ENCODE results near the gene RABEP2. TPM values are rescaled to one million over a fixed set of nuclear protein-coding genes. Genes with fewer than 3 reads are reported as not detected.

RABEP2 gene
- total and polyA plus RNA-seq, 2 donors: 17.0 to 23.4 TPM

DNA sequence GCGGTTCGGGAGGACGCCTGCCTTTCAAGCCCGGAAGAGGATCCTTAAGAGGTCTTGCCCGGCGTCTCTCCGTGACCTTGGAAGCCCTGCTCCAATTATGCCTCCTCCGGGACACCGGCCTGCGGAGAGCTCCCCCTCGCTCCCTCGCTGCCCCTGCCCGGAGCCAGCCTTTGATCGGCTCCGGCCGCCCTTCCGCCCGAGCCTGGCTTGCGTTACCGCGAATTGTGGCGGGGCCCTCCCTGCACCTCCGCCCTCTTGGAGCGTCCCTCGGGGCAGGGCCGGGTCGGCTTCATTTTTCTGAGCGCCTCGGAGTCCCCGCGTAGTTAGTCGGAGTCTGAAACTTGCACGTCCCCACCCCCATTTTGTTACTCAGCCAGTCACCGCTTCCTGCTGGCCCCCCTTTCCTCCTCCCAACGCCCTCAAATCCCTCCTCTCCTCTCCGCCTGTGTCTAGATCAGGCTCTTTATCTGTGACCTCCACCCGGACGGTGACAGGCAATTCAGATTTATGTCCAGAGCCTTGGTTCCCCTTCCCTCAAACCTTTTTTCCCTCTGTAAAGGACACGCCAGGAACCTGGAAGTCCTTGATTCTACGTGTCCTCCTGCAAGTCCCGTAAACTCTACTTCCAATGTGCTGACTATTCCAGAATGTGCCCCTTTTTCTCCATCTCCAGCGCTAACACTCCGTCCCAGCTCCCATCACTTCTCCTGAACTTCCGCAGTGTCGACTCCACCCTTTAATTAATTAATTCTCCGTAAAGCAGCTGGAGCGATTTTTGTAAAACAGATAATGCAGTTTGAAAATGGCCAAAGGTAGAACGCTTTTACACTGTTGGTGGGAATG lies 569 bp upstream of the RABEP2 start:
- Histone ChIP-seq H3K4me3 (ENCODE audit: low read depth, low read length) (peak overlapping the region; percentile 66), H3K4me1 (ENCODE audit: insufficient read depth) (peaks cover 1% of the 10 kb centered on the region), H3K36me3 (ENCODE audit: insufficient read depth) (no peaks in the 10 kb centered on the region), H3K27ac (ENCODE audit: low read depth) (peak overlapping the region; percentile 95)
- DNase-seq (ENCODE audit: extremely low spot score): peak; percentile 74
- under 1% methylated on average over 48 of the region's 48 CpGs for WGBS

DNA sequence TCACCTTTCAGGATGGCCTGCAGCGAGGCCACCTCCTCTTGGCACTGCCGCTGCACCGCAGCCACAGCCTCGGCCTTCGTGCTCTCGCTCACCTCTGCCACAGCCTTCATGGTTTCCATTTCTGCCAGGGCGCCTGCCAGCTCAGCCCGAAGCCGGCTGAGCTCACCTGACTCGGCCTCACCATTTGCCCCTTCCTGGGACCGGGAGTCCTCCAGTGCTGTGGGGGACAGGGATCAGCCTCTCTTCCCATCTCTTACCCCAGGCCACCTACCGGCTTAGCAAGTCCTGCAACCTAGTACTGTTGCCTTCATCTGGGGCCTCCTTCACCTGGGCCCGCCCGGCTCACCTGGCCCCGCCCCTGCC lies 658 bp downstream of the RABEP2 start:
- no peaks in the 10 kb centered on the region for H3K36me3 ChIP-seq (ENCODE audit: insufficient read depth)
- H3K4me1 ChIP-seq (ENCODE audit: insufficient read depth): peaks cover 1% of the 10 kb centered on the region
- DNase-seq (ENCODE audit: extremely low spot score): no peak
- 28% methylated on average over 15 of the region's 15 CpGs for WGBS
- H3K4me3 ChIP-seq (ENCODE audit: low read depth, low read length): peak overlapping the region; percentile 66
- H3K27ac ChIP-seq (ENCODE audit: low read depth): no peak overlapping the region

DNA sequence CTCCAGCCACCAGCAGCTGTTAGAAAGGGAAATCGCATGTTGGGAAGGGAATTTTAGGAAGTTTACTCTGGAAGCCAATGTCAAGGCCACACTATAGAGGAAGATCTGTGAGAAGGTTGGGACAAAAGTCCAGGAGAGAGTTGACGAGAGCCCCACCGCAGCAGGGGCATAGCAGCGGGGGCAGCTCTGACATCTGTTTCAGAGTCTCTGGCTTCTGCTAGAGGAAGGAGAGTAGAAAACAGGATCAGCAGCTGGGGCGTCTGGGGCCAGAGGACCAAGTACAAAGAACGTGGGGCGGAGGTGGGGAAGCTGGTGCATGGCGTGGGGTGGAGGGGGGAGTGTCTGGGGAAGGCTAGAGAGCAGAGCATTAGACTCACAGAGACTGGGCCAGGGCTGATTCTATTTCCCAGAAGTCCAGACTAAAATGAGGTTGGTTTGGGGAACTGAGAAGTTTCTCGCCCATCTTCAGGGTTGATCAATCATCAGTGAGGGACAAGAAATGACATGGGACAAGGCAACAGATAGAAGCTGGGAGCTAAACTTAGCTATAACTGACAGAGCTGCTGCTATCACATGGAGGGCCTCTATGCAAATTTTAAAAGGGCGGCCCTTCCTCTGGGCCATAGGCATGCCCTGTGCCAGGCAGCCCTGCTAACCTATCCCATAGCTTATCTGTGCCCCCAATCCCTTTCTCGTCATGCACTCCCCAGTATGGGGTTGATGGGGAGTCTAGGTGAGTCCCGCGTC lies 1.2 kb downstream of the RABEP2 start:
- H3K4me3 ChIP-seq (ENCODE audit: low read depth, low read length): peak overlapping the region; percentile 66
- H3K36me3 ChIP-seq (ENCODE audit: insufficient read depth): no peaks in the 10 kb centered on the region
- peaks cover 1% of the 10 kb centered on the region for H3K4me1 ChIP-seq (ENCODE audit: insufficient read depth)
- DNase-seq (ENCODE audit: extremely low spot score): no peak
- WGBS: 68% methylated on average over 13 of the region's 13 CpGs
- H3K27ac ChIP-seq (ENCODE audit: low read depth): no peak overlapping the region

DNA sequence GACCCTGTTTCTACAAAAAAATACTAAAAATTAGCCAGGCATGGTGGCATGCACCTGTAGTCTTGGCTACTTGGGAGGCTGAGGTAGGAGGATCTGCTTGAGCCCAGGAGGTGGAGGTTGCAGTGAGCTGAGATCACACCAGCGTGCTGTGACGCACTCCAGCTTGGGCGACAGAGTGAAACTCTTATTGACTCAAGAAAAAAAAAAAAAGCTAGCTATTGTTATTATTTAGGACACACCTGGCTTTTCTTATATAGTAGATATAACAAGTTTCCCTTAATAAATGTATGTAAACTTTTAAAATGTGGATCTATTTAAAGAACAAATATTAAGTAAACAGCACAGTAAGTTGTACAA lies 1.8 kb downstream of the RABEP2 start:
- Histone ChIP-seq H3K27ac (ENCODE audit: low read depth) (no peak overlapping the region), H3K4me1 (ENCODE audit: insufficient read depth) (peaks cover 1% of the 10 kb centered on the region), H3K36me3 (ENCODE audit: insufficient read depth) (no peaks in the 10 kb centered on the region), H3K4me3 (ENCODE audit: low read depth, low read length) (no peak overlapping the region)
- 98% methylated on average over 3 of the region's 3 CpGs for WGBS
- DNase-seq (ENCODE audit: extremely low spot score): no peak

DNA sequence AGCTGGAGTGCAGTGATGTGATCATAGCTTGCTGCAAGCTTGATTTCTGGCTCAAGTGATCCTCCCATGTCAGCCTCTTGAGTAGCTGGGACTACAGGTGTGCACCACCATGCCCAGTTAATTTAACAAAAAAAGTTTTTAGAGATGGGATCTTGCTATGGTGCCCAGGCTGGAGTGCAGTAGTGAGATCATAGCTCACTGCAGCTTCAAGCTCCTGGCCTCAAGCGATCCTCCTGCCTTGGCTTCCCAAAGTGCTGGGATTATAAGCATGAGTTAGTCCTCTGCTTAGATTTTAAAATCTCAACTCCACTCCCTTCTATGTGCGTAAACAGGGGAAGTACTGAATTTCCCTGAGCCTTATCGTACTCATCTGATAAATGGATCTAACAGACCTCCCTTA lies 6.3 kb downstream of the RABEP2 start:
- H3K27ac ChIP-seq (ENCODE audit: low read depth): no peak overlapping the region
- WGBS: over 99% methylated on average over 3 of the region's 3 CpGs
- no peaks in the 10 kb centered on the region for H3K4me1 ChIP-seq (ENCODE audit: insufficient read depth)
- no peak overlapping the region for H3K4me3 ChIP-seq (ENCODE audit: low read depth, low read length)
- H3K36me3 ChIP-seq (ENCODE audit: insufficient read depth): no peaks in the 10 kb centered on the region
- DNase-seq (ENCODE audit: extremely low spot score): no peak

DNA sequence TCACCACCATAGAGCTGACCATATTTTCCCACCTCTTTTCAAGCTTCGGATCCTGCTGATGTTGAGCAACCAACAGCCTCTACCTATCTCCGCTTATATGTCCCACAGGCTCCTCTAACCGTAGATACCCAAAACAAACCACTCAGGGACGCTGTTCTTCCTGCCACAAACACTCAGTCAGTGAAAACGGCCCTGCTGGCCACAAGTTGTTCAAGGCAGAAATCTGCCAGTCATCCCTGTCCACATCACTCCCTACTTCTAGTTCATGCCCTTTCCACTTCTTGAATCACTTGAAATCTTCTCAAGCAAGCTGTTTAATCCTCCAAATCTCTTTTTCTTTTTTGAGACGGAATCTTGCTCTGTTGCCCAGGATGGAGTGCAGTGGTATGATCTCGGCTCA lies 7.9 kb downstream of the RABEP2 start:
- Histone ChIP-seq H3K4me1 (ENCODE audit: insufficient read depth) (no peaks in the 10 kb centered on the region), H3K4me3 (ENCODE audit: low read depth, low read length) (no peak overlapping the region), H3K36me3 (ENCODE audit: insufficient read depth) (no peaks in the 10 kb centered on the region), H3K27ac (ENCODE audit: low read depth) (no peak overlapping the region)
- no peak for DNase-seq (ENCODE audit: extremely low spot score)
- 91% methylated on average over 7 of the region's 7 CpGs for WGBS

DNA sequence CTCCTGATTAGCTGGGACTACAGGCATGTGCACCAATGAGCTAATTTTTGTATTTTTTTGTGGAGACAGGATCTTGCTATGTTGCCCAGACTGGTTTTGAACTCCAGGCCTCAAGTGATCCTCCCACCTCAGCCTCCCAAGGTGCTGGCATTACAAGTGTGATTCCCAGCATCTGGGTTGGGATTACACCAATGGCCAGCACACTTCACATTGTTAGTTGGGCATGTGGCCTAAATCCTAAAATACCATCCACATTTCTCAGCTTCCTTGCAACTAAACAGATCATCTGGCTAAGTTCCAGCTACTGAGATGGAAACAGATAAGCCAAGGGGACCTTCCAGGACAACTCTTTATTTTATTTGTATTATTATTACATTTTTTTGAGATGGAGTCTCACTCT lies 9.9 kb downstream of the RABEP2 start:
- DNase-seq (ENCODE audit: extremely low spot score): no peak
- Histone ChIP-seq H3K36me3 (ENCODE audit: insufficient read depth) (no peaks in the 10 kb centered on the region), H3K4me1 (ENCODE audit: insufficient read depth) (no peaks in the 10 kb centered on the region), H3K27ac (ENCODE audit: low read depth) (no peak overlapping the region), H3K4me3 (ENCODE audit: low read depth, low read length) (no peak overlapping the region)

DNA sequence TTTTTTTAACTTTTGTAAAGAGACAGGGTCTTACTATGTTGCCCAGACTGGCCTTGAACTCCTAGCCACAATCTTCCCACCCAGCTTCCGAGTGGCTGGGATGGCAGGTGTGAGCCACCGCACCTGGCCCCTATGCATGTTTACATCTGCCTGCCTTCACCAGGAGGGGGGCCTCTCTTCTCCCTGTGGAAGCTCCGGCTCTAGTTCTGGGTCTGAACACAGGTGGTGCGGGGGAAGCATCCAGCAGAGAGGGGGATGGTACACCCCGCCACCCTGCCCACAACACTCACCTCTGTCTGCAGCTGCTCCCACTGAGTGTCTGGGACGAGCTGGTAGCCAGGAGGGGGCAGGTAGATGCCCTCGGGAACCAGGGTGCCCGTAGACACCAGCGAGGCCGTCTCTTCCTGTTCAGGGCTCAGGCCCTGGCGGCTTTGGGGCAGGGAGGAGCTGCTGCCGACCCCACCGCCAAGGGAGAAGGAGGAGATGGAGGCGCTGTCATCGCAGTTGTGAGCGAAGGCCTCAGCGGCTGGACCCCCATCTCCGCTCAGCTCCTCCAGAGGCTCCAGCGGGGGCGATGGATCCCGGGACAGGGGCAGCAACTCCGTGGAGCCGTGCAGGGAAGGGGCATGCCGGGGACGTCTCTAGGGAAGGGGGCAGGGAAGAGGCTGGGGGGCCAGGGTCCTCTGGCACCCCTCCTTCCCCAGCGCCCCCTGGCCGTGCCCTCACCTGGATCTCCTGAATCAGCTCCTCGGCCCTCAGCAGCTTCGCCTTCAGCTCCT lies 10.9 kb downstream of the RABEP2 start:
- H3K4me1 ChIP-seq (ENCODE audit: insufficient read depth): no peaks in the 10 kb centered on the region
- H3K36me3 ChIP-seq (ENCODE audit: insufficient read depth): no peaks in the 10 kb centered on the region
- DNase-seq (ENCODE audit: extremely low spot score): no peak
- H3K27ac ChIP-seq (ENCODE audit: low read depth): no peak overlapping the region
- WGBS: 95% methylated on average over 29 of the region's 29 CpGs
- H3K4me3 ChIP-seq (ENCODE audit: low read depth, low read length): no peak overlapping the region

DNA sequence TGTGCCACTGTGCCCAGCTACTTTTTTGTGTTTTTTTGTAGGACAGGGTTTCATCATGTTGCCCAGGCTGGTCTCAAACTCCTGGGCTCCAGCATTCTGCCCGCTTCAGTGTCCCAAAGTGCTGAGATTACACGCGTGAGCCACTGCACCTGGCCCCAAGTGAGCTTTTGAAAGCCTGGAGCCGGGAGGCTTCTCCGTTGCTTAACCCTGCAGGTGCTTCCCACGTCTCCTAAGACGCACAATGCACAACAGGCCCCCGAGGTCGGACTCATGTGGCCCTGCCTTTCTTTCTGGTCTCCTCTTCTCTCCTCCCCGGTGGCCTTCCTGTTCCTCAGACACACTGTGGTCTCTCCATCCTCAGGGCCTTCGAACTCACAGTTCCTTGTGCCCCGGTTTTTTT lies 12.5 kb downstream of the RABEP2 start:
- Histone ChIP-seq H3K4me3 (ENCODE audit: low read depth, low read length) (no peak overlapping the region), H3K27ac (ENCODE audit: low read depth) (no peak overlapping the region), H3K4me1 (ENCODE audit: insufficient read depth) (no peaks in the 10 kb centered on the region), H3K36me3 (ENCODE audit: insufficient read depth) (no peaks in the 10 kb centered on the region)
- 91% methylated on average over 12 of the region's 12 CpGs for WGBS
- DNase-seq (ENCODE audit: extremely low spot score): no peak

DNA sequence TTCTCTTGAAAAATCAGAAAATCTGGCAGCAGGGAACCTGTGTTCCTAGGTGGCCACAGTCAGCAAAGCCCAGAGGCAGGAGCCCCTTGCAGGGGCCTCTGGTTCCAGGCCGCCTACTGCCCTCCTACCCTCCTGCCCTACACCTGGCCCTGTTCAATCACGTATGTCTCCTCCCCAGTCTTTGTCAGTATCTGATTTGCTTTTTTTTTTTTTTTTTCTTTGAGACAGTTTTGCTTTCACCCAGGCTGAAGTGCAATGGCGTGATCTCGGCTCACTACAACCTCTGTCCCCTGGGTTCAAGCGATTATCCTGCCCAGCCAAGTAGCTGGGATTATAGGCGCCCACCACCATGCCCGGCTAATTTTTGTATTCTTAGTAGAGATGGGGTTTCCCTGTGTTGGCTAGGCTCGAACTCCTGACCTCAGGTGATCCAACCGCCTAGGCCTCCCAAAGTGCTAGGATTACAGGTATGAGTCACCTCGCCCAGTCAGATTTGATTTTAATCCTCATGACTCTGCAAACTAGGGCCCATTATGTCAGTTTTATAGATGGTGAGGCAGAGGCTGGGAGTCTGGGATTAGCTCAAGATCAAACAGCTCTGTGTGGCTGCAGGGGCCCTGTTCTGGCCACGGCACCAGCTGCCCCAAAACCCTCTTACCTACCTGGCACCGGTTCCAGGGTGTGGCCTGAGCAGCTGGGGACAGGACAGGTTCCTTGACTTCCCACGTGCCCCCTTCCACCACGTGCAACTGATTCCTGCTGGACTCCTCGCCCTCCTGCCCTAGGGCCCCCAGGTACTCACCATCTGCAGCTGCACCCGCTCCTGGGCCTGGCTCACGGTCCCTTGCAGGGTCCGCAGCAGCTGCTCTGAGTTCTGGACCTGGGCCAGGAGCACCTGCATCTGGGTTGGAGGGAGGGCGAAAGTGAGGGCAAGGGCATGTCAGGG lies 14.7 kb downstream of the RABEP2 start:
- DNase-seq (ENCODE audit: extremely low spot score): no peak
- 84% methylated on average over 19 of the region's 19 CpGs for WGBS
- no peak overlapping the region for H3K27ac ChIP-seq (ENCODE audit: low read depth)
- no peaks in the 10 kb centered on the region for H3K36me3 ChIP-seq (ENCODE audit: insufficient read depth)
- no peak overlapping the region for H3K4me3 ChIP-seq (ENCODE audit: low read depth, low read length)
- no peaks in the 10 kb centered on the region for H3K4me1 ChIP-seq (ENCODE audit: insufficient read depth)

DNA sequence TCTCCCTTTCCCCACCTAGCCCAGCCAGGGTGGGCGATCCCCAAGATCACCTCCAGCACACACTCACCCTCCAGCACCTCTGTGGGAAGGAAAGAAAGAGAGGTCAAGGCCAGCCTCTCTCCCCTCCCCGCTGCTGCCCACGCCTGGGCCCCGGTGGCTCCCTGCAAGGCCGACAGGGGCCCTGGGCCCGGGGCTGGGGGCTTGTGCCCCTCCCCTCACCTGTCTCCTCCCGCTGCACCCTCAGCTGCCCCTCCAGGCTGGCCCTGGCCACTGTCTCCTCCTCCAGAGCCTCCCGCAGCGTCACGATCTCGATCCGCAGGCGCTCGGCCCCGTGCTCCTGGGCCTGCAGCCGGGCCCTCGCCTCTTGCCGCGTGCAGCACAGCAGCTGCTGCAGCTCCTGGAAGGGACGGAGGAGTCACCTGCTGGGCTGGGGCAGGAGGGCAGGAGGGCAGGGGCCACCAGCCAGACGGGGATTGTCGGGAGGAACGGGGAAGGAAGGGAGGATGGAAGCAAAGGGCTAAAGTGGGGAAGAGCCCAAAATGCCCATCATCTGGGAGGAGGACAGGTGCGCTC lies 19.2 kb downstream of the RABEP2 start:
- Histone ChIP-seq H3K4me1 (ENCODE audit: insufficient read depth) (no peaks in the 10 kb centered on the region), H3K4me3 (ENCODE audit: low read depth, low read length) (no peak overlapping the region), H3K36me3 (ENCODE audit: insufficient read depth) (no peaks in the 10 kb centered on the region), H3K27ac (ENCODE audit: low read depth) (no peak overlapping the region)
- no peak for DNase-seq (ENCODE audit: extremely low spot score)
- 83% methylated on average over 24 of the region's 24 CpGs for WGBS

DNA sequence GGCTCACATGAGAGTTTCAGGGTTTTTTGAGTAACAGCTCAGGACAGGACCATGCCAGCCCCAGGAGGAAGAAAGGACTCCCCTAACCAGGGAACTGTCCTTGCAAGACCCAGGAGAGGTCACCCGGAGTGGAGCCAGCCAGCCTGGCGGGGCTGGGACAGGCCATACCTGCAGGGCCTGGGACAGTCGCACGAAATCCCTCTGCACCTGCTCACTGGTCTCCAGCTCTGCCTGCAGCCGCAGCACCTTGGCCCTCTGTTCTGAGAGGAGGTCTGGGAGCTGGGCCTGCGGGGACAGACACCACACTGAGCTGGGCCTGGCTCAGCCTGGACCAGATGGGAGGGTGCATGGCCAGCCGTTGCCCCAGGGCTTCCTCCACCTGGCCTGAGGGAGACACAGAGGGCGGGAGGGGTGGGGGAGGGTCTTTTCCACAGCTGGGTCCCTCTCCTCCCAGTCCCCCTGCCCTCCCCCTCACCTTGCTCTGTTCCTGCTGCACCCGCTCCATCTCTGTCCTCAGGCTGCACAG lies 19.7 kb downstream of the RABEP2 start:
- Histone ChIP-seq H3K27ac (ENCODE audit: low read depth) (no peak overlapping the region), H3K4me1 (ENCODE audit: insufficient read depth) (no peaks in the 10 kb centered on the region), H3K36me3 (ENCODE audit: insufficient read depth) (no peaks in the 10 kb centered on the region), H3K4me3 (ENCODE audit: low read depth, low read length) (no peak overlapping the region)
- 87% methylated on average over 9 of the region's 9 CpGs for WGBS
- no peak for DNase-seq (ENCODE audit: extremely low spot score)
